GM18519 (cell line): ENCODE data around the gene PFKP.

ENCODE experiments used
- ATAC-seq: cut with Tn5 transposase; IDR thresholded peaks from one replicate; pipeline ENCODE4 v1.9.1; 2021; ENCODE audit warnings: mild to moderate bottlenecking, moderate library complexity; ENCODE audit not compliant: unreplicated experiment, low FRiP score

The PFKP gene

GRCh38 chr10:3109633-3110032 is 42.3 kb downstream of the PFKP start:
- no peak for ATAC-seq

GRCh38 chr10:3110782-3111620 is 43.7 kb downstream of the PFKP start:
- no peak for ATAC-seq

DNA sequence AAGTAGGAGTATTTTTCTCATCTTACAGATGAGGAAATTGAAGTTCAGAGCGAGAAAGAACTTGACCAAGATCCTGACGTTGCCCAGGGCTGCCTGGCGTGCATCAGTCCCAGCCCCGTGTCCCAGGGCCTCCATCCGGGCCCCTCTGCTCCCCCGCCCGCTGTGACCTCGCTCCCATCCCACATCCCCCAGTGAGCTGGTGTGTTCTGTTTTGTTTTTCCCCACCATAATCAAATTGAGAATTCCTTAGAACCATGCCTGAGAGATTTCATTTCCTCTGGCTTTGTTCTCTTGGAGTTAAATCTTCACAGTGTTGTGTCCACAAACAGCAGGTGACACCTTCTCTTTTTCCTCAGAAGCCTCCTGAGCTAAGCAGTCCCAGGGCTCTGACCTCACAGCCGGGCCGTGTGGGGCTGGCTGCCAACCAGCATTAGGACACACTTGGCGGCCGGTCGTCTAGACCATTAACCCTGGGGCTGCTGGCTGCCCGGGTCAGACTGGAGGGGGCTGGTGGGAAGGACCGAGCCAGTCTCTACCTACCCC is 44.3 kb downstream of the PFKP start:
- ATAC-seq: no peak

DNA sequence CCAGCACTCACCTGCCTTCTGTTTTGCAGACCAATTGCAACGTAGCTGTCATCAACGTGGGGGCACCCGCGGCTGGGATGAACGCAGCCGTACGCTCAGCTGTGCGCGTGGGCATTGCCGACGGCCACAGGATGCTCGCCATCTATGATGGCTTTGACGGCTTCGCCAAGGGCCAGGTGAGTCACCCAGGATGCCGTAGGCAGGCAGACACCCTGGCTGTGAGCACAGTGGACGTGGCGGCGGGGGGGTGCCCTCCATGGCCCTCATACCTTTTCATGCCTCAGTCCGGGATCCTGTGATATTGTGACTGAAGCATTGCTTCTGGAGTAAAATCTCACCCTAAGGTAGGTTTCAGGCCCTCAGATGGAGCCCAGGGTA is 46.0 kb downstream of the PFKP start:
- ATAC-seq: no peak

GRCh38 chr10:3115685-3116084 is 48.3 kb downstream of the PFKP start:
- no peak for ATAC-seq

DNA sequence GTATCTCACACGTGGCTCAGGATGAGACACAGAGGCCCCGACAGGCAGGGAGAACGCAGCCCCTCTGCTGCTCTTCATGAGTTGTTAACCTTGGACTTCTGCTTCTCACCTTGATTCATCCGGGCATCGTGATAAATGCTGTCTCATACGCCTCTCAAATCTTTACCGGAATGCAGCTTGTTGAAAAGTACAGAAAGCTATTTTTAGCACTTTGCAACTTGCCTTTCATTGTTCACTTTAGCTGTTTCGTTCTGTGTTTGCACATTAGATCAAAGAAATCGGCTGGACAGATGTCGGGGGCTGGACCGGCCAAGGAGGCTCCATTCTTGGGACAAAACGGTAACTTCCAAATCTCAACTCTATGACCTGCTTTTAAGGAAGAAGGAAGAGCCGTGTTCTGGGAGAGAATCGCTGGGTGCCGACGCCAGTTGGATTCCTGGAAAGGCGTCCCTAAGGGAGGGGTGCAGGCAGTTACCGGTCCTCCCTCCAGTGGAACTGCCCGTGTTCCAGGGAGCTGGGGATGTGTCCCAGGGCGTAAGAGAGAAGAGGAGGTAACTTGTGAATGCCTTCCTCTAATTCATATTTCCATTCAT is 49.3 kb downstream of the PFKP start:
- no peak for ATAC-seq

DNA sequence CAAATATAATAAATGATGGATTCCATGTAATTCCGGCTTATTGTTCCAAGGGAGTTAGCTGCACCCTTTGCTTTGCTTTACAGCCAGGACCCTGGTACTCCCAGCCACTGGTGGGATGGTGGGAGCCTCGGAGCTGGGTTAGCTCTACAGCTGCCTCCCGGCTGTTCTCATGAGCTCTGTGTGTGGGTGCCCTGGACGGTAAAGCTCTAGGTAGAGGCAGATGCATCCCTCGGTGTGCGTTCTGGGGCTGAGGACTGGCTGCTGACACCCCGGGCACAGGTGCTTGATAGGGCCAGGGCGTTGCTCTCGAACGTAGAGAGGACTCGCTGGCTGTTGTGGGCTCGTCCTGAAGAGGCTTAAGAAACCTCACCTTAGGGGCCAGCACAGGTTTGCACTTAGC is 50.1 kb downstream of the PFKP start:
- ATAC-seq: no peak

DNA sequence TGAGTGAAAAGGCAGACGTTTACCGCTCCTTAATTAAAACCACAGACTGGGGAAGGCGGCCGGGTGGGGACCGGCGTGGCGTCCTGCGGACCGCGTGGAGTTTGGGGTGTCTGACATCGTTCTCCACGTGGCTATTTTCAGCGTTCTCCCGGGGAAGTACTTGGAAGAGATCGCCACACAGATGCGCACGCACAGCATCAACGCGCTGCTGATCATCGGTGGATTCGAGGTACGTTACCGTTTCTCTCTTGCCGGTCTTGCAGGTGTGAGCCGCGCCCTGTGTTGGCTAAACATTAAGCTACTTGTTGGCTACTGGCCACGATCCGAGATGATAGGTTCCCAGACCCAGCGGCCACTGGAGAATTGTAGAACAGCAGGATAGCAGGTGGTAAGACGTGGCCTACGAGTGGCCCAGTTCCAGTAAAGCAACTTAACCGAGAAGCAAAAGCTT is 51.3 kb downstream of the PFKP start:
- ATAC-seq: no peak

DNA sequence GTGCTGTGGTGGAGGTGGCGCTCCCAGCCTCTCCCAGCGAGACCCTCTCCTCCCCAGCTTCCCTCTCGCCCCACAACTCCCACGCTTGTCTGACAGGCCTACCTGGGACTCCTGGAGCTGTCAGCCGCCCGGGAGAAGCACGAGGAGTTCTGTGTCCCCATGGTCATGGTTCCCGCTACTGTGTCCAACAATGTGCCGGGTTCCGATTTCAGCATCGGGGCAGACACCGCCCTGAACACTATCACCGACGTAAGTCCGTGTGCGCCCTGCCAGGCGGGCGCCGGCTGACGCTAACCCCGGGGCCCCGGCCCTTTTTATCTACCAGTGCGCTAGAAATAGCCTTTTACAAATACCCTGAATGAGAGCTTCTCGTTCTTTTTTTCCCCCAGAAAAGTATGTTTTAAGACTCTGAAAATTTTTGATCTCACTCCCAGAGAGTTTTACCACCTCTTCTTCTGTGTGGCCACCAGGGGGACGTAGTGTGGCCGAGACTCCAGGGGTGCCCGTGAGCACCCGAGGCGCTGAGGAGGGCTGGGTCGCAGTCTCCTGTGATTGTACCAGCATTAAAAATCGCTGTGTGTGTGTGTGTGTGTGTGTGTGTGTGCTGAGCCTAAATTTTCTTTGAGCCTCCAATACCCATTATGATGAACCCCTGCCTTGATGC is 52.6 kb downstream of the PFKP start:
- no peak for ATAC-seq

DNA sequence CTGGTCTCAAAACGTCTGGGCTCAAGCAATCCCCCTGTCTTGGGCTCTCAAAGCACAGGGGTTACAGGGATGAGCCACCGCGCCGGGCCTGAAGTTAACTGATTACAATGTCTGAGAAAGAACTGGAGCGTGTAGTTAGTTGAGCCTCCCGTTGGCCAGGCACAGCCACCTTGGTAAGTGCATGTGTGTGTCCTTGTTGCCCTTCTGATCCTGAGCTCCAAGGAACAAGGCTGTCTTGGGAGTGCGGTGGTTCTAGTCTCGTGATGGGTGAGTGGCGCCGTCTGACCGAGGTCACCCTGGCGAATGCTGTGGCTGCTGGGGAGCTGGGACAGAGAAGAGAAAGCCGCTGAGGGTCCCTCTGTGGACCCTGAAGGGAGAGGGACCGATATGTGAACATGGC is 54.7 kb downstream of the PFKP start:
- no peak for ATAC-seq

DNA sequence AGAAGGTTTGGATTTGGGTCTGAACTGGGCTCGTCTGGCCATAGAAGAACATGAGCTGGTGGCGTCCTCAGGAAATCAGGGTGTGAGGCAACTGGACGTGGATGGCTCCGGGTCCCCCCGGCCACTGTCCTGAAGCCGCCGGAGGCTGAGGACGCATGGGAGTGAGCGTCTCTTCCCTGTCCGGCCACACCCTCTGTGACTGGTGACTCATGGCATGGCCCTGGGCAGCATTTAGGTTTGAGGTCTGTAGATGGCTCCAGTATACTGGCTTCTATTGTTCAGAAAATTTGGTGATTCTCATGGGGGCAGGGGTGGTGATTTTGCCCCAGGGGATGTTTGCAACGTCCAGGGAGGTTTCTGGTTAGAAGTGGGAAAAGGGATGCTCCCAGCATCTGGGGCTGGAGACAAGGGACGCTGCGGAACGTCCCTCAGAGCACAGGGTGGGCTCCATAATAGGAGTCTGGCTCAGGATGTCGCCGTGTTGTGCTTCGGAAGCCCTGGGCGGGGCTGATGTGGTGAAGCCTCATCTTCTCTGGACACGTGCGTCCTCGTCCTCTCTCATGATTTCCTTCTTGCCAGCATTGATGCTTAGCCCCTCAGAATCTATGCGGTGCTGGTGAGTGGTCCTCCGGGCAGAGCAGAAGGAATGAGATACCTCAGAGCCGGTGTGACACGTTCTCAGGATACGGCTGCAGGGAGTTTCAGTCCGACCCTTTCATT is 55.3 kb downstream of the PFKP start:
- ATAC-seq: no peak

- ATAC-seq: no peak
Observed at GRCh38 chr10:3123571-3124411, 56.4 kb downstream of the PFKP start.

GRCh38 chr10:3124412-3125175 is 57.2 kb downstream of the PFKP start:
- no peak for ATAC-seq

DNA sequence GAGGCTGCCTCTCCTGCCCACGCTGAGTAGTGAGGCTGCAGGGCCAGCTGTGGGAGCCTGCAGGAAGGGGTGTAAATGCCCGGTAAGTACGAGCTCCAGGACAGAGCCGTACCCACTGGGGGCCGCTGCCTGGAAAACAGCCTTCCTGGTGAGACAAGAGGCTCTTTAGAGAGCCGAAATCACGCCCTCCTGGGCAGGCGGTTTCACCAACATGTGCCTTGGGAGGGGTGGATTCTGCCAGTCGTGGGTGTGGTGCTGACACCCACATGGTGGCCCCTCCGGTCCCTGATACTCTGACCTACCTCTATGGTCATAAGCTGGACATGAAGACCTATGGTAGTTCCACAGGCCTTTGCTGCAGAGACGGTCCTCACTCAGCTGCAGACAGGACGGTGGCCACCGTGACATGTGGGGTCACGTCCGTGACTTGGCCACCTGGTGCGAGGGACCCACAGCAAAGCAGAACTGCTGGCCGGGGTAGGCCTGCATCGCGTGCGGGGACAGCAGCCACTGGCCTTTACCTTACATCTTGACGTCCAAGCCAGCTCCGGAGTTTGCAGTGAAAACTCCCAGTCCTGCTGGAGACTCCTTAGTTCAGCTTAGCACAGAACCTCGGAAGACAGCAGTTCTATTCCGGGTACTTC is 58.3 kb downstream of the PFKP start:
- ATAC-seq: no peak

GRCh38 chr10:3126249-3126648 is 58.9 kb downstream of the PFKP start:
- ATAC-seq: no peak

DNA sequence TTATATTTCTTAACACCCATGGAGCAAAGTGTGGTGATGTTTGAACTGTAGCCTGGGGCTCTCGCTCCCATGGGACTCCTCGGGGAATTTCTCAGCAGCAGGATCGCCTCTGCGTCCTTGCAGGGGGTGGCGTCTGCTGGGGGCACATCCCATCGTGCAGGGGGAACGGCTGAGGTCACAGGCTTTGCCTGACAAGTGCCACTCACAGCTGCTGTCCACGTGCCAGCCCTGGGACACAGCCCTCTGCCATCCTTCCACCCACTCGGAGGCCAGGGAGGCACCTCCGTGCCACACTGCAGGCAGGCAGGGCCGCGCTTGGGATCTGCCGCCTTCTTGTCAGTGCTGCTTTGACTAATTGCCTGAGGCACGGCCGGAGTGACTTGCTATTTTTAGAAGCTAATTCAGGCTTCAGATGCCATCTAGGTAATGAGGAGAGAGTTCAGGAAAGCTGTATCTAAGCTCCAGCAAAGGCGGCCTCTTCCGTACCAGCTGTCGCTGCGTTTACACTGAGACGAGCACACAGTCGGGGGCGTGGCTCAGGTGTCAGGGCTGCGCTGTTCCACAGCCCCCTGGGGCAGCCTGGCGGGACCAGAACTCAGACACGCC is 59.5 kb downstream of the PFKP start:
- no peak for ATAC-seq

- ATAC-seq: no peak
Observed at GRCh38 chr10:3127921-3128320, 60.6 kb downstream of the PFKP start.

DNA sequence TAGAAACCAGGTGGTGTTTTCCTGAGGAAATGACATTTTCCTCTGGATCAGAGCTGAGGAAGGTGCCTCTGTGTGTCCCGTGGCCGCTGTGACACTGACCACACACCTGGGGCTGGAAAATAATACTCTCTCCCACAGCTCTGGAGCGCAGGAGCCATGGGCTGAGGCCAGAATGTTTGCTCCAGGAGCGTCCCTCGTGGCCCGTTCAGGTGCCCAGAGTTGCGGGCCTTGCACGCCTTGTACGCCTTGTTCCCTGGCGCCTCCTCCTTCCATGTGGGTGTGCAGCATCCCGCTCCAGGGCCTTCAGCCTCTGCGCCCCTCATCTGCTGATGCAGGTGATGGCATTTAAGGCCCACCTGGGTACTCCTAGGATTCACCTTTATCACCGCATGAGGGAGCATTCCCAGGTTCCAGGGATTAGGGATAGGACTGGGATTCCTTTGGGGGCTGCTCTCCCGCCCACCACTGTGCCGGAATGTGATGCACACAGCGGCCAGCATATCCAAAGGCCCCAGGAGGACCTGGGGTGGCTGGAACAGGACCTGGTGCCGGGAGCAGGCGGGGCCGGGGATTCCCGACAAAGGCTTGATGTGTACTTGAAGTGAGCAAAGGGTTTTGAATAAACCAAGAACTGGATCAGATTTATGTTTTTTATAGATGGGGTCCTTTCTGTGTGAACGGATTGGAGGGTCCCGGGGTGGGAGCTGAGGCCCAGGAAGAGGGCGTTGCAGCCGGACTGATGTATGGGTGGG is 61.2 kb downstream of the PFKP start:
- ATAC-seq: no peak
